ENCODE results near the gene PRKCE. TPM values are rescaled to one million over a fixed set of nuclear protein-coding genes. Genes with fewer than 3 reads are reported as not detected.

The PRKCE gene
- total and polyA plus RNA-seq, 2 donors (not counting 1 experiment from before 2014, with no cell fraction given) = 23.6 to 271 TPM

GRCh38 chr2:45951025-45951727 lies 299.7 kb downstream of the PRKCE start:
- intact Hi-C loops (cut with micrococcal nuclease) = no loop called here

More at GRCh38 chr2:45951025-45951727, 299.7 kb downstream of the PRKCE start:
- no peaks in the 10 kb centered on the region for H3K9me3 ChIP-seq (ENCODE audit: control extremely low read depth in 1 of 3, control insufficient read depth in 2 of 3, insufficient read depth in 1 of 3, low read length in 2 of 3)
- CTCF ChIA-PET = no interaction called here
- DNase-seq (no peak), ATAC-seq (ENCODE audit: low read depth) (no peak)
- H3K27ac ChIP-seq (ENCODE audit: low read length in 2 of 2) = no peak overlapping the region
- H4K20me1 ChIP-seq (ENCODE audit: control insufficient read depth, insufficient read depth, low read length, poor library complexity, severe bottlenecking) = peaks cover 43% of the 10 kb centered on the region
- no peak overlapping the region for H2AFZ ChIP-seq (ENCODE audit: insufficient read depth, low read depth, low read length, poor library complexity, severe bottlenecking)
- POLR2A ChIA-PET = interaction anchor here (0.6 kb wide), 1 partner anchor 83 kb away, joined by 7 read pairs; no protein-coding TSS in a partner anchor
- peaks cover 22% of the 10 kb centered on the region for H3K4me1 Mint-ChIP-seq
- H3K27me3 Mint-ChIP-seq = no peaks in the 10 kb centered on the region
- H3K36me3 ChIP-seq (replicated peaks in 1 of 2; ENCODE audit: control extremely low read depth in 1 of 2, control insufficient read depth in 1 of 2, extremely low read depth in 1 of 2, insufficient read depth in 2 of 2, low read length in 1 of 2) = no peaks in the 10 kb centered on the region
- peaks cover 0 to 5% of the 10 kb centered on the region in 2 donors for H3K4me1 ChIP-seq (ENCODE audit: control insufficient read depth in 2 of 2, insufficient read depth in 2 of 2, low read length in 2 of 2)
- no peak overlapping the region for H3K9ac ChIP-seq (ENCODE audit: low read length)
- no peaks in the 10 kb centered on the region for H3K27me3 ChIP-seq (replicated peaks in 1 of 4; ENCODE audit: control extremely low read depth in 1 of 4, control insufficient read depth in 3 of 4, insufficient read depth in 4 of 4, low read length in 3 of 4)
- no peak overlapping the region for H3K4me3 ChIP-seq (ENCODE audit: control extremely low read depth in 1 of 5, extremely low read depth in 1 of 5, insufficient read depth in 1 of 5, low read depth in 2 of 5, low read length in 4 of 5)
- 86% methylated on average over 7 of the region's 7 CpGs for WGBS (ENCODE audit: insufficient coverage)
- TF ChIP-seq CTCF (IDR thresholded peaks at IDR 0.05) (no peak), EZH2 (IDR thresholded peaks at IDR 0.05; ENCODE audit: borderline replicate concordance, insufficient read depth, low read depth, low read length, poor library complexity, severe bottlenecking) (no peak)
- peaks cover 25% of the 10 kb centered on the region for H3K79me2 ChIP-seq (ENCODE audit: control insufficient read depth, insufficient read depth, low read length)
- no peak overlapping the region for H3K4me3 Mint-ChIP-seq
- H3K9me3 Mint-ChIP-seq (ENCODE audit: insufficient read depth) = no peaks in the 10 kb centered on the region
- no peak overlapping the region for H3K27ac Mint-ChIP-seq
- no peak overlapping the region for H3K4me2 ChIP-seq (replicated peaks; ENCODE audit: low read depth, low read length, poor library complexity, severe bottlenecking)
